Measurements from ENCODE around the gene KYNU. TPM values are rescaled to one million over a fixed set of nuclear protein-coding genes. Genes with fewer than 3 reads are reported as not detected.

Gene KYNU
- total and polyA plus RNA-seq, 2 of the 13 experiments (the other 11 are each of a cell fraction or from before 2014, with no cell fraction given) = 21.9 to 68.6 TPM

- TF ChIP-seq, protein P1, sequence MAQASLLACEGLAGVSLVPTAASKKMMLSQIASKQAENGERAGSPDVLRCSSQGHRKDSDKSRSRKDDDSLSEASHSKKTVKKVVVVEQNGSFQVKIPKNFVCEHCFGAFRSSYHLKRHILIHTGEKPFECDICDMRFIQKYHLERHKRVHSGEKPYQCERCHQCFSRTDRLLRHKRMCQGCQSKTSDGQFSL (CRISPR knock-in tag; IDR thresholded peaks at IDR 0.05) = no peak
- peak; percentile 82; the same call in 1 of the 2 replicates for TF ChIP-seq ZSCAN9 (CRISPR knock-in tag; IDR thresholded peaks at IDR 0.05; ENCODE audit: borderline replicate concordance)
- TF ChIP-seq ZNF841 (CRISPR knock-in tag; IDR thresholded peaks at IDR 0.05; ENCODE audit: borderline replicate concordance) = no peak
- TF ChIP-seq ZMAT3 (CRISPR knock-in tag; conservative IDR thresholded peaks at IDR 0.05) = peak; percentile 91
- TF ChIP-seq ZNF644 (CRISPR knock-in tag; IDR thresholded peaks at IDR 0.05; ENCODE audit: low read depth) = peak; percentile 63
- no peak for TF ChIP-seq ZNF567 (CRISPR knock-in tag; IDR thresholded peaks at IDR 0.05; ENCODE audit: borderline replicate concordance)
- TF ChIP-seq MATR3 (CRISPR knock-in tag; IDR thresholded peaks at IDR 0.05) = no peak
- no peak for TF ChIP-seq KDM4B (CRISPR knock-in tag; IDR thresholded peaks at IDR 0.05)
- no peak for TF ChIP-seq ZBTB21 (CRISPR knock-in tag; IDR thresholded peaks at IDR 0.05)
- TF ChIP-seq SRY (CRISPR knock-in tag; IDR thresholded peaks at IDR 0.05) = no peak
- TF ChIP-seq ZNF687 (CRISPR knock-in tag; IDR thresholded peaks at IDR 0.05) = no peak
- no peak for TF ChIP-seq TRIM24 (CRISPR knock-in tag; IDR thresholded peaks at IDR 0.05)
- TF ChIP-seq ZNF12 (CRISPR knock-in tag; IDR thresholded peaks at IDR 0.05) = peak; percentile 93
- TF ChIP-seq THAP11 (CRISPR knock-in tag; IDR thresholded peaks at IDR 0.05) = peak; percentile 76
- no peak for TF ChIP-seq THAP7 (CRISPR knock-in tag; IDR thresholded peaks at IDR 0.05)
- peak; percentile 91 for TF ChIP-seq RXRB (CRISPR knock-in tag; IDR thresholded peaks at IDR 0.05; ENCODE audit: borderline replicate concordance)
- TF ChIP-seq ZNF235 (CRISPR knock-in tag; IDR thresholded peaks at IDR 0.05; ENCODE audit: borderline replicate concordance) = no peak
- TF ChIP-seq CENPX (CRISPR knock-in tag; IDR thresholded peaks at IDR 0.05) = no peak
- 0 out of 2 replicates have a peak, but pooled peaks have one; percentile 29 for TF ChIP-seq ZNF343 (CRISPR knock-in tag; IDR thresholded peaks at IDR 0.05)
- TF ChIP-seq PRDM10 (CRISPR knock-in tag; IDR thresholded peaks at IDR 0.05; ENCODE audit: low read depth) = 0 out of 2 replicates have a peak, but pooled peaks have one; percentile 66
- peak; percentile 89 for TF ChIP-seq CREM (IDR thresholded peaks at IDR 0.05)
- TF ChIP-seq CREM (CRISPR knock-in tag; IDR thresholded peaks at IDR 0.05) = no peak
- no peak for TF ChIP-seq ZNF615 (CRISPR knock-in tag; IDR thresholded peaks at IDR 0.05; ENCODE audit: borderline replicate concordance)
- no peak for TF ChIP-seq DNMT3B (CRISPR knock-in tag; conservative IDR thresholded peaks at IDR 0.05)
These were observed 13.9 kb upstream of the KYNU start (continued) for GRCh38 chr2:142863485-142863961.

Data from HepG2 (cell line).